Tibial nerve (tissue), 4 donors: Measurements from ENCODE around the gene SCRN1. TPM values are rescaled to one million over a fixed set of nuclear protein-coding genes. Genes with fewer than 3 reads are reported as not detected.
A peak's percentile ranks its signal among the peaks of the same experiment; 100 is the strongest.

Experiments used
- DNase-seq, 2 donors: peaks; one replicate each; pipeline ENCODE4 v3.0.0-alpha.2; 2019; ENCODE audit warnings: low spot score in 2 of 2
- H3K27ac ChIP-seq, 4 donors: fragments of 200-600 bp; sonication (generic) in 3 of 4; one replicate each; pipeline ENCODE4 v1.5.1; 2017 to 2019; ENCODE audit warnings: mild to moderate bottlenecking in 1 of 4
- H3K27me3 ChIP-seq, 2 donors: fragments of 200-600 bp; sonication (generic) in 1 of 2; one replicate each; pipeline versions ENCODE4 v1.5.1 to v1.6.0; 2017 to 2019
- H3K36me3 ChIP-seq, 3 donors: fragments of 200-600 bp; sonication (generic); one replicate each; pipeline ENCODE4 v1.5.1; 2018 to 2019
- H3K4me1 ChIP-seq, 4 donors: fragments of 200-600 bp; sonication (generic) in 3 of 4; one replicate each; pipeline ENCODE4 v1.5.1; 2017 to 2019
- H3K4me3 ChIP-seq, 4 donors: fragments of 200-600 bp; sonication (generic) in 3 of 4; one replicate each; pipeline ENCODE4 v1.5.1; 2017 to 2019; ENCODE audit warnings: mild to moderate bottlenecking in 1 of 4, moderate library complexity in 1 of 4
- H3K9me3 ChIP-seq, 4 donors: fragments of 200-600 bp; sonication (generic) in 3 of 4; one replicate each; pipeline ENCODE4 v1.5.1; 2017 to 2019
- CTCF ChIP-seq, 5 experiments: fragments of 200-600 bp in 3 of 5; fragments of 450-650 bp in 2 of 5; sonication (generic) in 3 of 5; IDR thresholded peaks; one replicate each; pipeline ENCODE4 v1.5.1; 2016 to 2019; ENCODE audit warnings: antibody characterized with exemption in 5 of 5, mild to moderate bottlenecking in 3 of 5, moderate library complexity in 2 of 5
- EP300 ChIP-seq, 2 donors: sonication (generic); formaldehyde crosslinking; IDR thresholded peaks; one replicate each; pipeline ENCODE4 v1.6.1; 2017; ENCODE audit warnings: antibody characterized with exemption in 2 of 2, mild to moderate bottlenecking in 1 of 2
- POLR2A ChIP-seq, 2 donors: fragments of 450-650 bp; IDR thresholded peaks; one replicate each; pipeline ENCODE4 v1.6.1; 2017; ENCODE audit warnings: antibody characterized with exemption in 2 of 2, mild to moderate bottlenecking in 2 of 2, moderate library complexity in 2 of 2
- WGBS, 2 donors: methylation state at CpG; one replicate each; pipeline ENCODE4 v1.1.5; 2018; 5-methylcytosine and 5-hydroxymethylcytosine counted together
- total RNA-seq, 4 donors: library from RNA; depleted of rRNA; stranded (reverse); fragments of >200 nt; gene quantifications; one replicate each; pipeline ENCODE4 v1.1.0, GENCODE V29; 2016

The SCRN1 gene
- total RNA-seq, 4 donors from 2014 or later: 65.1 to 161 (median 119) TPM

GRCh38 chr7:29971566-29972314, 17.9 kb downstream of the SCRN1 start:
- TF ChIP-seq CTCF (IDR thresholded peaks at IDR 0.05) (no peak), POLR2A (IDR thresholded peaks at IDR 0.05) (no peak), EP300 (IDR thresholded peaks at IDR 0.05) (no peak)
- peaks cover 0 to 9% (median 0%) of the 10 kb centered on the region in 3 donors for H3K36me3 ChIP-seq
- no peaks in the 10 kb centered on the region for H3K9me3 ChIP-seq
- no peaks in the 10 kb centered on the region for H3K27me3 ChIP-seq
- peak overlapping the region in 3 of 4 donors; percentile 44 to 86 (median 75) for H3K27ac ChIP-seq
- H3K4me3 ChIP-seq: no peak overlapping the region
- WGBS, 2 donors: 60 to 62% methylated on average over 5 of the region's 5 CpGs
- DNase-seq: no peak
- peaks cover 0 to 60% (median 21%) of the 10 kb centered on the region in 4 donors for H3K4me1 ChIP-seq

- H3K27me3 ChIP-seq: no peaks in the 10 kb centered on the region
- H3K4me1 ChIP-seq: peaks cover 0 to 58% (median 11%) of the 10 kb centered on the region in 4 donors
Observed at GRCh38 chr7:29970158-29970557, 19.4 kb downstream of the SCRN1 start.

GRCh38 chr7:29969738-29970137, 19.9 kb downstream of the SCRN1 start:
- 81 to 92% methylated on average over 2 of the region's 2 CpGs for WGBS, 2 donors
- TF ChIP-seq POLR2A (IDR thresholded peaks at IDR 0.05) (no peak), EP300 (IDR thresholded peaks at IDR 0.05) (no peak), CTCF (IDR thresholded peaks at IDR 0.05) (no peak)
- Histone ChIP-seq H3K27ac (peak overlapping the region in 2 of 4 donors; percentile 75 to 86), H3K36me3 (peaks cover 0 to 9% (median 0%) of the 10 kb centered on the region in 3 donors), H3K4me1 (peaks cover 0 to 58% (median 12%) of the 10 kb centered on the region in 4 donors), H3K4me3 (no peak overlapping the region), H3K27me3 (no peaks in the 10 kb centered on the region), H3K9me3 (no peaks in the 10 kb centered on the region)
- DNase-seq: no peak

More at GRCh38 chr7:29970158-29970557, 19.4 kb downstream of the SCRN1 start:
- 36 to 63% methylated on average over 1 of the region's 1 CpG for WGBS, 2 donors
- DNase-seq: no peak
- Histone ChIP-seq H3K4me3 (no peak overlapping the region), H3K27ac (peak overlapping the region in 2 of 4 donors; percentile 75 to 86), H3K36me3 (peaks cover 0 to 9% (median 0%) of the 10 kb centered on the region in 3 donors), H3K9me3 (no peaks in the 10 kb centered on the region)
- TF ChIP-seq CTCF (IDR thresholded peaks at IDR 0.05) (no peak), EP300 (IDR thresholded peaks at IDR 0.05) (no peak), POLR2A (IDR thresholded peaks at IDR 0.05) (no peak)

- 72 to 78% methylated on average over 12 of the region's 12 CpGs for WGBS, 2 donors
- Histone ChIP-seq H3K4me1 (peaks cover 0 to 63% (median 14%) of the 10 kb centered on the region in 4 donors), H3K27me3 (no peaks in the 10 kb centered on the region), H3K4me3 (no peak overlapping the region), H3K36me3 (peaks cover 0 to 9% (median 0%) of the 10 kb centered on the region in 3 donors), H3K27ac (peak overlapping the region in 3 of 4 donors; percentile 21 to 75 (median 46)), H3K9me3 (no peaks in the 10 kb centered on the region)
- TF ChIP-seq POLR2A (IDR thresholded peaks at IDR 0.05) (no peak), CTCF (IDR thresholded peaks at IDR 0.05) (no peak), EP300 (IDR thresholded peaks at IDR 0.05) (no peak)
- no peak for DNase-seq
Observed at GRCh38 chr7:29968683-29969395, 20.8 kb downstream of the SCRN1 start.

- Histone ChIP-seq H3K4me1 (peaks cover 0 to 57% (median 6%) of the 10 kb centered on the region in 4 donors), H3K4me3 (no peak overlapping the region), H3K27me3 (no peaks in the 10 kb centered on the region), H3K36me3 (peaks cover 0 to 9% (median 0%) of the 10 kb centered on the region in 3 donors), H3K9me3 (no peaks in the 10 kb centered on the region), H3K27ac (peak overlapping the region in 3 of 4 donors; percentile 54 to 77 (median 77))
- TF ChIP-seq POLR2A (IDR thresholded peaks at IDR 0.05) (no peak), CTCF (IDR thresholded peaks at IDR 0.05) (no peak)
- 49 to 60% methylated on average over 3 of the region's 3 CpGs for WGBS, 2 donors
- no peak for DNase-seq
Observed at GRCh38 chr7:29965030-29965429, 24.6 kb downstream of the SCRN1 start.
